HG03354 (cell line): Measurements from ENCODE around the gene FAM43B.
A peak's percentile ranks its signal among the peaks of the same experiment; 100 is the strongest.
"Not testable (repeated sequence)": the region's sequence is repeated elsewhere in the genome, so short reads cannot be mapped to it uniquely, and the experiment has no call there.

ENCODE experiments used
- ATAC-seq: cut with Tn5 transposase; IDR thresholded peaks from one replicate; pipeline ENCODE4 v1.9.1; 2021; ENCODE audit warnings: mild to moderate bottlenecking; ENCODE audit not compliant: unreplicated experiment, poor library complexity, severe bottlenecking

The FAM43B gene, protein sequence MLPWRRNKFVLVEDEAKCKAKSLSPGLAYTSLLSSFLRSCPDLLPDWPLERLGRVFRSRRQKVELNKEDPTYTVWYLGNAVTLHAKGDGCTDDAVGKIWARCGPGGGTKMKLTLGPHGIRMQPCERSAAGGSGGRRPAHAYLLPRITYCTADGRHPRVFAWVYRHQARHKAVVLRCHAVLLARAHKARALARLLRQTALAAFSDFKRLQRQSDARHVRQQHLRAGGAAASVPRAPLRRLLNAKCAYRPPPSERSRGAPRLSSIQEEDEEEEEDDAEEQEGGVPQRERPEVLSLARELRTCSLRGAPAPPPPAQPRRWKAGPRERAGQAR

DNA sequence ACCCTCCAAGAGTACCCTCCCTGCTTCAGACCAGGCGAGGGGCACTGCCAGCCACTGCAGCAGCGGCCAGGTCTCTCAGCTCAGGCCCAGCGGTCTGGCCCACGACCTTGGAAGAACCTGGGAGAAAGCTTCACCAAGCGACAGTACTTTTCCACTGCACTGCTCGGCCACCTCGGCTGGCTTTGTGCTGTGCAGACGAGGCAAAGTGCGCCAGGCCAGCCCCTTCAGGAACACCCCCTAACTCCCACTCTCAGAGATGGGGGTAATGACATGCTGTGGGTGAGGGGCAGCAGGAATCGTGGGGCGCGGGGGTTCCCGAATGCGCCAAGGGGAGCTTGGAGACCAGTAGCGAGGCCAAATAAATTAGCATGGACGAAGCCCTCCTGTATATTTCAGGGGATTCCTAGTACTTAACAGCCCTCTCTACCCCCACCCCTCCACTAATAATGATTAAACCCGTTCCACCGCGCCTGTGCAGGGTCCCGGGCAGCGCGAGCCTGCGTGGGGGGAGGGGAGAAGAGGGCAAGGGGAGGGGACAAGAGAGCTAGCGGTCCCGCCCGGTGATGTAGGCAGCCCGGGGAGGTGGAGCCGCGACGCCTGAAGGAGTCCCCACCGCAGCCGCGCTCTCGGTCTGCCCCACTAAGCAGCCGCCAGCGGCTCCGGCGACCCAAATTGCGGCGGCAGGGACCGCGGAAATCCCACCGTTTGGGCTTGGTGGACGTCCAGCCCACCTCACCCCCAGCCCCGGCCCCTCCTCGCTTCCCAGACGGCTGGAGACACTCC lies at the start of gene FAM43B:
Gene FAM43B, plus strand, starts transcription at position 629 of the 783 bp plus-strand sequence. CDS start 401 bp downstream, outside the sequence.
- no peak for ATAC-seq

DNA sequence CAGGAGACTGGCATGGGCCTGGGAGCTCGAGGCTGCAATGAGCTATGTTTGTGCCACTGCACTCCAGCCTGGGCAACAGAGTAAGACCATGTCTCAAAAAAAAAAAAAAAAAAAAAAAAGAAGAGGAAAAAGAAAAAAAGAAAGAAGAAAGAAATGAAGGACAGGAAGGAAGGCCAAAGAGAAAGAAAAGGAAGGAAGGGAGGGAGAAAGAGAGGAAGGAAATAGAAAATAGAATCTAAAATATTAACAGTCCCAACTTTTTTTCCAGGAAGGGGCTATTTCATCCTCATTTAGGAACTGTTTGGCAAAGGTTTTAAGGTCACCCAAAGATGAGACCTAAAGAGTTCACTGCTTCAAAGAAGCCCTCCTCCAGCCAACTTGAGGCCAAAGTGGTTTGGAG lies 46.9 kb upstream of the FAM43B start:
- no peak for ATAC-seq

DNA sequence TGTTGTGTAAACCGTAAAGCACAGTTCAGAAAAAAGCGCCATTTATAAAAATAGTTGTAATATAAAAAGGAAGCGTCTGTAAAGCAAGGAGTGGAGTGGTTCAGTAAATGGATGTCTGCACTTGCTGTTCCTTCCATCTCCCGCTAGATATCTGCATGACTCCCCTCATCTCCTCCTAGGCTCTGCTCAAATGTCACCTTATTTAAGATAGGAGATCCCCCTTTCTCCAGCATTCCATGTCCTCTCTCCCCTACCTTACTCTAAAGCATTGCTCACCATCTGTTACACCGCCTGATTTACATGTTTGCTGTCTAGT lies 45.2 kb upstream of the FAM43B start:
- peak; percentile 34 for ATAC-seq

DNA sequence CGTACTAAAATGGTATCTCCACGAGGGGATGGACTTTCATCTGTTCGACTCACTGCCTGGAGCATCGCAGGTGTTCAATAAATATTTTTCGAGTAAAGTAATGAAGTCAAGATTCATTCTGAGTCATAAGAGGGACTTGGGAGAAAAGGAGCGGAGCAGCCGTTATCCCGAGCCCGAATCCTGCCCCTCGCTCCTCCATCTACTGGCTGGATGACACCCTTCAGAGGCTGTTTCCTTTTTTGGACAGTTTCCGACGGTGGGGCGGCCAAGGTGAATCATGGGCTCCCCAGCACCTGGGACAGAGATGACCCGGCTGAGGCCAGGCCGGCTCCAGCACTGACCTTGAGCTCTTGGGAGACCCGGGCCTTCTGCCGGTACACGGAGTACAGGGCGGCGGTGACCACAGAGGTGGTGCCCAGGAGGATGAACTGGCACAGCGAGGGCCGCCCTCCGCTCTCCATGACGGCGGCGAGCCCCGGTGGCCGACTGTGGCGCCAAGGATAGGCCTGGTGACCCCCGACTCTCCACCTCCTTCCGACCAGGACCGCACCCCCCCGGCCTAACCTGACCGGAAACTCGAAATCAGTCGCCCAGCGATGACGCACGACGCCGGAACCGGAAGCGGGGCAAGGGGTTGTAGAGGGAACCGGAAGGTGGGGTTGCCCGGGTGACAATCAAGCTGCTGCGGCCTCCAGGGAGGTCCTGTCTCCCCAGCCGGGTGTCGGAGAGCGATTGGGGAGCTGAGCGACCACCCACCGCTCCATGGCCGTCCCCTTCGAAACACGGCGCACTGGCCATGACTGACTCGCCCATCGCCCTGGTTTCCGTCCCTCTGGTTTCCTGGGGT lies 44.6 kb upstream of the FAM43B start, which contains the start of gene MUL1:
Gene MUL1, minus strand, starts transcription at position 588 of the 847 bp plus-strand sequence. Its CDS starts 127 bp downstream, at position 461.
- ATAC-seq, result peak; percentile 92

DNA sequence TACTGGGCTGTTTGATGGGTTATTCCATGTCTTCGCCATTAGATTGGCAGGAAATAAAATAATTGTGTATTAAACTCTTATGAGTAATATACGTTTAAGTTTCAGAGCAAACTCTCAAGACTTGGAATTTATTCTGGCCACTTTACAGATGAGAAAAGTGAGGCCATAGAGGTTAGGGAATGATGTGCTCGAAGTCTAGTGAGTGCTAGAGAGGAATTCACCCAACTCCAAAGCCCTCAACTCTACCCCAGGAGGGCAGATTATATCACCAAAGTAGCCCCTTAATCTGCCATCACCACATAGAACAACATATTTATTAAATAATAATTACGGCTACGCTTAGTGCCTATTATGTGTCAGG lies 44.0 kb upstream of the FAM43B start:
- no peak for ATAC-seq

DNA sequence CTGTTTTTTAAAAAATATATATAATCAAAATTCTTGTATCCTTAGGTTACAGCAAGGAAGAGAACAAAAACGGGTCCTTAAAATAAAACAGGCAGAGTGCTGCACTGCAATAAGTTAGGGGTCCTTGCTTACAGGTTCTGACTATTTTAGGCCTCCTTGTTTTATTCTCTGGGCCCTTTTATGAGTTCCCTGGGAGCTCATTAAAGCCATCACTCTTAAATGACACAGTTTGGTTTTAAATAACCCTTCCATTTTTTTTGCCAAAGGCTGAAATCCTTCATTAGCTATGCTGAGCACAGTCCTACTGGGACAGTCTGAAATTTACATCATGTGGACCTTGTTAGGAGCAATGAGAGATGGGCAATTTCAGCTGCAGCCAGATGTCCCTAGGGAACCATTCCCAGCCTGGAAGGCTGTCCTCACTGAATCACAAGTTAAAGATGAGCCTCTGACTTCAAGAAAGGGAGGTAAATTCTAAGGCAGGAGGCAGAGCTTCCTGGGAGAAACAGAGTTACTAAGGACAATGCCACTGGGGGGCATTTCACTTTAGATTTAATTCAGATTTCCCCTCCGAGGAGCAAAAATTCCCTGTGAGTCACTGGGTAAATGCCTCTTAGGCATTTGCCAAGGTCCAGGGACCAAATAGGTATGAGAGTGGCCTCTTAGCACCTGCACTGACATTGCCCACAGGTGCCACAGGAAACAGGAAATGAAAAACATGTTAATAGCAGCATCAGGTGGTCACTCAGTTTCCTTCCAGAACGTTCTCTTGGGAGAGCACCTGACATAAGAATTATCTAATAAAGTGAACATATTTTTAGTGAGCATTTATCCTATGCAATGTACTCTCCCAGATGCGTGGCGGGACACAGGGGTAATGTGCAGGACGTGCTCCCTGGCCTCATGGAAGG lies 40.6 kb upstream of the FAM43B start:
- ATAC-seq, result no peak

DNA sequence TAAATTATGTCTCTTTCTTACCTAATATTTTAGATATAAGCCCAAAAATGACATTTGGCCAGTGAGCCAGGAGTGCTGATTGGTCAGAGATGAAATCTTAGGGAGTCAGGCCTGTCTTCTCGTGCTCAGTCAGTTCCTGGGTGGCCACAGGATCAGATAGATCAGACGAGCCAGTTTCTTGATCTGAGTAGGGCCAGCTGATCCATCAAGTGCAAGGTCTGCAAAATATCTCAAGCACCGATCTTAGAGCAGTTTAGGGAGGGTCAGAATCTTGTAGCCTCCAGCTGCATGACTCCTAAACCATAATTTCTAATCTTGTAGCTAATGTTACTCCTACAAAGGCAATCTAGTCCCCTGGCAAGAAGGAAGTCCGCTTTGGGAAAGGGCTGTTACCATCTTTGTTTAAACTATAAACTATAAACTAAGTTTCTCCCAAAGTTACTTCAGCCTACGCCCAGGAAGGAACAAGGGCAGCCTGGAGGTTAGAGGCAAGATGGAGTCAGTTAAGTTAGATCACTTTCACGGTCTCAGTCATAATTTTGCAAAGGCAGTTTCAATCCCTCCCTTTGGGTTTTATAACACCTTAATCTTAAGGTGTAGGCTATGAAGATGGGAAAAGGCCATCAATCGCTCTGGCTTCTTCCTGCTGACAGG lies 32.6 kb upstream of the FAM43B start:
- ATAC-seq, result not testable (repeated sequence)

DNA sequence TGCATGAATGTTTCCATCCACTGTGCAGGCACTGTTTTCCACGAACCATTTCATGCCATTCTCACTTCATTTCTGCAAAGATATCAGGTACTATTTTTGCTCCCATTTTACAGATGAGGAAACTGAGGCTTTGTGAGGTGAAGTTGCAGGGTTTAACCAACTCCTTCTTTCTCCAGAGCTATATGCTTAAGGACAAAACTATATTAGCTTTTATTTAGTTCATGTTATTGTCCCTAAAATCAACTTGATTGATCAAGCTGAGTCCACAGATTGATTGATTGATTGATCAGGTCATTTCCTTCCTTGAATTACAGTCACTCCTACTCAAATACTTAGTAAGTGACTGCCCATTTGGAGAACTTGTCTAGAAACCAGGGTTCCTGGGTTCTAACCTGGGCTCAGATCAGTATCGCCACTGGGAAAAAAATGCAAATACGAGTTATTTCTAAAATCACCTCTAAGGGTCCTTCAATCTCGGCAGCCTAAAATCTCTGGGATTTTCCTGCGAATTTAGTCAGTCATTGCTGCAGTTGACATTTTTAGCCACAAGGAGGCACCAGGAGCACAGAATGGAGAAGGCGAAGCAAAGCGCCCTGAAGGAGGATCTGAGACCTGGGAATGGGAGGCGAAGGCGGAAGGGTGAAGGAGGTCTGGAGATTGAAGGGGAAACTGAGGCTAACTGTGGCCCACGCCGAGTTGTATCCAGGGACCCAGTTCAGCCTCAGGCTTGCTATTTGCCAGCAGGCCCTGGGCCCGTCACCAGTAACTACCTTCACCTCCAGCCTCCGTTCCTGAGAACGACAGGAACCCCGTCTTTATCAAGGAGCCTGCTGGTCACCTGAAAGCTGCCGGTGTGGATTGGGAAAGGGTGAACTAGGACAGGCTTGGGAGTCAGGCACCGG lies 30.2 kb upstream of the FAM43B start:
- ATAC-seq, result no peak

DNA sequence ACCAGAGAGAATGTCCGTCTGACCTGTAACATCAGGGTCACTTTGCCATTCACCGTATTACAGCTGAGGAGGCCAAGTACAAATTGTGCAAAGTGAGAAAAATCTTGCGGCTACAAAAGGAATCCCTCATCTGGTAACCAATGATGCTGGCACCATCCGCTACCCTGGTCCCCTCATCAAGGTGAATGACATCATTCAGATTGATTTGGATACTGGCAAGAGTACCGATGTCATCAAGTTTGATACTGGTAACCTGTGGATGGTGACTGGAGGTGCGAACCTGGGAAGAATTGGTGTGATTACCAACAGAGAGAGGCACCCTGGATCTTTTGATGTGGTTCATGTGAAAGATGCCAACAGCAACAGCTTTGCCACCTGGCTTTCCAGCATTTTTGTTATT lies 26.1 kb upstream of the FAM43B start:
- ATAC-seq, result no peak

DNA sequence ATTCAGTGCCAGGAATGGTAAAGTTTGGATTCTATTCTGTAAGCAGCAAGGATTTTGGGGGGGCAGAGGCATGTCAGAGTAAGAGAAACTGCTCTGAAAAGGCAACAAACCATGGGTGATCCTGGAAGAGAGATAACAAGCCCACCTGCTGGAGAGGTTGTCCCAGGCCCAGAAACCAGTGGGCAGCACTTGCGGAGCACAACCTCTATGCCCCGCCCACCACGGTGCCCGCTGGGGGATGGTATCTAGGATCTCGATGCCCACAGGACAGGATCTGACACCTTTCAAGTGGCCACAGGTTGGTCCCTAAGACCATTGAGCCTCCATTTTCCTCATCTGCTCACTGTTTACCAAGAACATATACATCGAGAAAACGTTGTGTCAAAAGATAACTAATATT lies 24.2 kb upstream of the FAM43B start:
- no peak for ATAC-seq

DNA sequence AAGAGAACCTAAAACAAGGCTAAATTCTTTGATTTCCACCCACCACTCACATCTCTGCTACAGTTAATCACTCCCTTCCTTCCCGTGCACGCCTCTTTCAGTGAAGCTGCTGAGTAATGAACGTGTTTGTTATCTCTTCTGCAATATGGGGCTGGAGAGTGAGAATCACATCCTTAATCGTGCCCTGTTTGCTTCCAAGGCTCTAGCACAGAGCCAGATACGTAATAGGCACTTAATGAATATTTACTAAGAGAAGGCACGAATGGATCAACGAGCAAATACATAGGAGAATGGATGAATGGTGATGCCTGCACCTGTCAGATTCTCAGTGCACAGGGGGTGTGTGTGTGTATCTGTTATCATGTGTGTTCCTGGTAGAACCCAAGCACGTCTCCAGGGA lies 22.1 kb upstream of the FAM43B start:
- ATAC-seq, result no peak

DNA sequence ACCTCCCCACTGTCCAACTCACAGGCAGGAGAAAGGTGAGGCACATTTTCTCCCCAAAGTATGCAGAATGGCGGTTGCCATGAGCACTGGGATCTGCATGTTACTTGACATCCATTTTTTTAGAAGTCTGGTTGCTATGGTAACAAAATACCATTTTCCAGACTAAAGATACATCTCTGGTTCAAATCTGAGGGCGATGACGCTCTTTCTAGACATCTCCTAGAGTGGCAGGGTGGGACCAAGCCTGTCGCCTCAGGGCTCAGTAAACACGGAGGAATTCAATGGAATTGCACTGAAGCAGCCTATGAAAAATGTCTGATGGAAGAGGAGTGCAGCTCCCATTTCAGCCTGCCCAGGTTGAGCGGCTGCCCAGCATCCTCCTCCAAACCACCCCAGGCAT lies 21.5 kb upstream of the FAM43B start:
- ATAC-seq, result no peak

DNA sequence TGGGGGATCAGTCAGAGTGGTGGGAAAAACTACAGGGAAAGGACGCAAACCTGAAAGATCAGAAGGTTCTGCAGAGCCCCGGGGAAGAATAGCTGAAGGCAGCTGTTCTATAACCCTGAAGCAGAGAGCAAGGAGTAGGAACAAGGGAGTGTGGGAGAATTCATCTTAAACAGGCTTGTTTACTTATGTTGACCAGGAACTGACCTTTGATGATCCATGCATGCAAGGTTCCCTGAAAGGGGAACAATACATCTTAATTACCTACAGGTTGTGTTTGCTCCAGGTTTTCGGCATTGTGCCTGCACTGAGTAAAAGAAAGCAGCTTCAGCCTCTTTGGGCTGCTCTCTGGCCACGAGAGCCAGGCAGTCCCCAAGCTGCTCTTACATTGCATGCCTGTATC lies 18.7 kb upstream of the FAM43B start:
- no peak for ATAC-seq

DNA sequence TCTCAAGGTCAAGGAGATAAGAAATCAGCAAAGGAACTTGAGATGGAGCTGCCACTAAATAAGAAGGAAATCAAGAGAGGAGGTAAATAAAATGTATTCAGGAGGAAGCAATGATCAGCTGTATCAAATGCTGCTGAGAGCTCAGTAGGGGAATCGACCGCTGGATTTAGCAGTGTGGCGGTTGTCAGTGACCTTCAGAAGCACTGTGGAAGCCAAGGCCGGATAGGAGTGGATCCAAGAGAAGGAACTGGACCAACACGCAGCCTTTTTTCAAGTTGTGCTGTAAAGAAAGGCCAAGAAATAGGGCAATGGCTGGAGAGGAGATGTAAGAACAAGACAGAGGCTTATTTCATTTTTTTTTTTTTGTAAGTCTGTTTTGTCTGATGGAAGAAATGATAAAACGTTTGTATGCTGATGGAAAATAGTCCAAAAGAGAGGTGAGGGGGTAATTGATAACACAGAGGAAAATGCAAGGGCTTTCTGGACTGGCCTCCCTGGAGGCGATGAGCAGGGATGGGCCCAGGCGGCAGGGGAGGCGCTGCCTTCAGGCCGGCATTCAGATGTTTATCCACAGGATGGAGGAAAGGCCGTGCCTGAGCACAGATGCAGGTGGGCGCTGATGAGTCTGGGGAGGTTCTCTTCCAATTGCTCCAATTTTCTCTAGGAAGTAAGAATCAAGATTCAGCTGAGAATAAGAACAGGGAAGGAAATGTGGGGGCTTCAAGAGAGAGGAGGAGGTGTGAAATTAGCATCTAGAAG lies 17.5 kb upstream of the FAM43B start:
- ATAC-seq, result no peak

DNA sequence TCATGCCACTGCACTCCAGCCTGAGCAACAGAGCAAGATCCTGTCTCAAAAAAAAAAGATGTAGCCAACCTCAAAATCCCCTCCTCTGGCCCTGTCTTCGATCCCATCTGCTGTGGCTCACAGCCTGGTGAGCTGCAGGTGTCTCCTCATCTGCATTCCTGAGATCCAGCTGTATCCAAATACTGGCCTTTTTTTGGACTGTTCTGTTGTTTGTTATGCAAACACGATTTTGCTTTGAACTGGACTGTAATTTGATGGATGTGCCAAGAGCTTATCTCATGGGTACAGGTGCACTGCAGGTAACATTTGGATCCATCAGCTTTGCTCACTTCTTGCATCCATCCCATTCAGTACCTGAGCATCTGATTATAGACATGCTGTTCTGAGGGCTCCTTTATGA lies 14.1 kb upstream of the FAM43B start:
- no peak for ATAC-seq

DNA sequence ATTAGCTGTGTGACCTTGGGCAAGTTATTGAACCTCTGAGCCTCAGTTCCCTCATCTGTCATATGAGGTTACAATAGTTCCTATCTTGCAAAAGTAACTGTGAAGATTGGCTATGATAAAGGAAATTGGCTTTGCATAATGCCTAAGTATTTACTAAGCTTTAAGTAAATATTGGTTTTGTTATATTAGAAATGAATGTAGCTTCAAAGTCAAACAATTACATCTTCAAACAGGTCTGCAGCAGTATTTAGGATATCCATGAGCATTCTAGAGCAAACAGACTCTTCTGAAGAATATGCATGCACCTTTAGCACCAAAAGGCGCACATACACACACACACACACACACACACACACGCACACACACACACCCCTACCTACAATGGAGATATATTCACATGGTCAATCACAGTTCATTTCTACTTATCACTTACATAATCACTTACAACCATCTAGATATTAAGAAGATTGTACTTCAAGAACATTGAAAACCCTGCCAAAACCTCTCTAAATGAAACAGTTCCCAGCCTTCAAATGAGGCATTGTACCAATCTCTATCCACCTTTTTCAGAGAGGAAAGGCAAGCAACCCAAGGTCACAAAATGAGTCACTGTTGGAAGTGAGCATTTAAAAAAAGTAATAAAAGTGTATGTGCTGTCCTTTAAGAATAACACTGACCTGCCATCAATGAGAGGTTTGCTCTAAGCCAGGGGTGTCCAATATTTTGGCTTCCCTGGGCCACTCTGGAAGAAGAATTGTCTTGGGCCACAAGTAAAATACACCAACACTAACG lies 13.4 kb upstream of the FAM43B start:
- no peak for ATAC-seq

DNA sequence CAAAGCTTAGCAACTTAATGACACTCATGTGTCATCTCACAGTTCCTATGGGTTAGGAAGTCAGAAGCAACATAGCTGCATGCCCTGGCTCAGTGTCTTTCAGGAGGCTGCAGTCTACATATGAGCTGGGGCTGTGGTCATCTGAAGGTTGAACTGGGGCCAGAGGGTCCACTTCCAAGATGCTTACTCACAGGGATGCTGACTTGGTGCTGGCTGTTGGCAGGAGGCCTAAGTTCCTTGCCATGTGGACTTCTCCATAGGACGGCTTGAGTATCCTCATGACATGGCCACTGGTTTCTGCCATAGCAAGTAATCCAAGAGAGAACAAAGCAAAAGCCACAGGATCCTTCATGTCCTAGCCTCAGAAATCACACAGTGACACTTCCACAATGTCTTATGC lies 12.1 kb upstream of the FAM43B start:
- ATAC-seq, result no peak
